Naive B cell (primary cell): Measurements from ENCODE around the gene PRMT7. TPM values are rescaled to one million over a fixed set of nuclear protein-coding genes. Genes with fewer than 3 reads are reported as not detected.

ENCODE experiments used
- ATAC-seq, 2 donors: fragments of 150-1000 bp; cut with Tn5 transposase; 2 replicates each; pipeline ENCODE4 v1.10.0; 2021; ENCODE audit warnings: low read depth in 2 of 2, mild to moderate bottlenecking in 2 of 2, moderate library complexity in 2 of 2
- DNase-seq: peaks from one replicate; pipeline ENCODE4 v3.0.0; 2022
- H3K27ac Mint-ChIP-seq, 6 donors: one replicate each; pipeline ENCODE4 v1.8.0; 2020 to 2022; ENCODE audit warnings: mild to moderate bottlenecking in 6 of 6, mixed read lengths in 6 of 6, moderate library complexity in 5 of 6, inconsistent platforms in 2 of 6
- H3K27me3 Mint-ChIP-seq, 3 donors: one replicate each; pipeline ENCODE4 v1.8.0; 2021 to 2022; ENCODE audit warnings: mixed read lengths in 3 of 3, mild to moderate bottlenecking in 1 of 3
- H3K36me3 Mint-ChIP-seq, 2 donors: one replicate each; pipeline ENCODE4 v1.8.0; 2020 to 2022; ENCODE audit warnings: mixed read lengths in 2 of 2, inconsistent platforms in 1 of 2, mild to moderate bottlenecking in 1 of 2
- H3K4me1 Mint-ChIP-seq, 3 donors: one replicate each; pipeline ENCODE4 v1.8.0; 2020 to 2022; ENCODE audit warnings: mixed read lengths in 3 of 3, inconsistent platforms in 1 of 3, mild to moderate bottlenecking in 1 of 3, moderate library complexity in 1 of 3
- H3K4me3 Mint-ChIP-seq, 8 donors: one replicate each; pipeline ENCODE4 v1.8.0; 2020 to 2022; ENCODE audit warnings: mild to moderate bottlenecking in 8 of 8, mixed read lengths in 8 of 8, moderate library complexity in 8 of 8, inconsistent platforms in 2 of 8
- H3K9me3 Mint-ChIP-seq, 7 donors: one replicate each; pipeline ENCODE4 v1.8.0; 2020 to 2022; ENCODE audit warnings: mixed read lengths in 7 of 7, mild to moderate bottlenecking in 5 of 7, inconsistent platforms in 2 of 7, moderate library complexity in 1 of 7
- polyA plus RNA-seq, 6 donors: library from polyadenylated mRNA; unstranded; fragments of 300-500 nt; fragmentation: Illumina TruSeq; gene quantifications; one replicate each; pipeline ENCODE4 v1.2.3, GENCODE V29; 2021; ENCODE audit warnings: low read depth in 6 of 6

The PRMT7 gene
- polyA plus RNA-seq, 6 donors from 2014 or later, result 14.8 to 34.8 (median 23.1) TPM

GRCh38 chr16:68374961-68375660 is 64.3 kb downstream of the PRMT7 start:
- no peaks in the 10 kb centered on the region for H3K36me3 Mint-ChIP-seq
- DNase-seq (no peak), ATAC-seq (no peak)
- H3K27me3 Mint-ChIP-seq, result peaks cover 0 to 32% (median 12%) of the 10 kb centered on the region in 3 donors
- H3K4me1 Mint-ChIP-seq, result peaks cover 7 to 9% (median 9%) of the 10 kb centered on the region in 3 donors
- H3K27ac Mint-ChIP-seq, result no peak overlapping the region
- H3K9me3 Mint-ChIP-seq, result no peaks in the 10 kb centered on the region
- H3K4me3 Mint-ChIP-seq, result no peak overlapping the region

DNA sequence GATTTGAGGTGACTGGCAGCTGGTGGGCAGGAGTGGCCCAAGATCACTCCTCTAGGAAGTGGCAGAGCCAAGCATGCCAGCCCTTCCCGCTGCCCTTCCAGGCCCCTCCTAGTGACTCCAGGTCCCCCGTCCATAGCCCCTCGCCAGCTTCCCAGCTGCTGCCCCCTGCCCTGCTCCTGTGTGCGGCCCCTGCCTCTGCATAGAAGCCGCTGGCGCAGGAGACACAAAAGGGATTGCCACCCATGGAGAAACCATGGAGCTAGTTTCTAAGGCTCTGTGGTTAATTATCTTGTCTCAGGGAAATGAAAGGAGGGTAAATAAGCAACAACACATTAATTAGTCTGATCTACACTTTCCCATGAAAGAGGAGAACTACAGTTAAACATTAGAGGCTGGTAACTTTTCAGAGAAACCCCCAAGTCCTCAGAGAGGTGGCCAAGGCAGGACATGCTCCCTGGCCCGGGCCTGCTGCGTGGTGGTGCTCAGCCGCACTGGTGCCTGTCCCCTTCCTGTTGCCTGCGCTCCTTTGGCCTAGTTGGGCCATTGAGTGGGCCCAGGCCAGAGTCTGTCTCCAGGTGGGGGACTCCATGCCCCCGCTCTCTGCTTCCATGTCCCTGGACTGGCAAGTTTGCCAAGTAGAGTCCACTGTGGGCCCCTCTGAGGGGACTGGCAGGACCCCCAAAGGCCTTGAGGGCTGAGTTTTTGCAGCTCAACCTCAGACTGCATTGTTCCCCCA is 65.2 kb downstream of the PRMT7 start:
- no peak for ATAC-seq
- peaks cover under 1 to 5% (median 3%) of the 10 kb centered on the region in 3 donors for H3K4me1 Mint-ChIP-seq
- DNase-seq, result no peak

GRCh38 chr16:68376590-68376989 is 65.8 kb downstream of the PRMT7 start:
- Mint-ChIP-seq H3K27ac (no peak overlapping the region), H3K27me3 (peaks cover 0 to 30% (median 12%) of the 10 kb centered on the region in 3 donors), H3K4me3 (no peak overlapping the region), H3K4me1 (peaks cover 7 to 11% (median 9%) of the 10 kb centered on the region in 3 donors), H3K36me3 (no peaks in the 10 kb centered on the region), H3K9me3 (no peaks in the 10 kb centered on the region)
- ATAC-seq (no peak), DNase-seq (no peak)

More for the DNA sequence above, 65.2 kb downstream of the PRMT7 start:
- H3K36me3 Mint-ChIP-seq, result no peaks in the 10 kb centered on the region
- H3K4me3 Mint-ChIP-seq, result no peak overlapping the region
- peak overlapping the region in 1 of 6 donors; percentile 63 for H3K27ac Mint-ChIP-seq
- no peaks in the 10 kb centered on the region for H3K9me3 Mint-ChIP-seq
- H3K27me3 Mint-ChIP-seq, result peaks cover 0 to 32% (median 12%) of the 10 kb centered on the region in 3 donors

- Mint-ChIP-seq H3K9me3 (no peaks in the 10 kb centered on the region), H3K27me3 (peaks cover 0 to 26% (median 12%) of the 10 kb centered on the region in 3 donors), H3K4me3 (no peak overlapping the region), H3K36me3 (no peaks in the 10 kb centered on the region), H3K4me1 (peaks cover 12 to 17% (median 13%) of the 10 kb centered on the region in 3 donors), H3K27ac (no peak overlapping the region)
- ATAC-seq (no peak), DNase-seq (no peak)
Observed at GRCh38 chr16:68377221-68377620, 66.4 kb downstream of the PRMT7 start.

GRCh38 chr16:68377667-68378393 is 67.0 kb downstream of the PRMT7 start:
- no peak for DNase-seq
- Mint-ChIP-seq H3K9me3 (no peaks in the 10 kb centered on the region), H3K27ac (no peak overlapping the region), H3K4me3 (no peak overlapping the region), H3K27me3 (peaks cover 0 to 23% (median 12%) of the 10 kb centered on the region in 3 donors), H3K36me3 (no peaks in the 10 kb centered on the region), H3K4me1 (peaks cover 16 to 22% (median 19%) of the 10 kb centered on the region in 3 donors)
- ATAC-seq, result no peak

DNA sequence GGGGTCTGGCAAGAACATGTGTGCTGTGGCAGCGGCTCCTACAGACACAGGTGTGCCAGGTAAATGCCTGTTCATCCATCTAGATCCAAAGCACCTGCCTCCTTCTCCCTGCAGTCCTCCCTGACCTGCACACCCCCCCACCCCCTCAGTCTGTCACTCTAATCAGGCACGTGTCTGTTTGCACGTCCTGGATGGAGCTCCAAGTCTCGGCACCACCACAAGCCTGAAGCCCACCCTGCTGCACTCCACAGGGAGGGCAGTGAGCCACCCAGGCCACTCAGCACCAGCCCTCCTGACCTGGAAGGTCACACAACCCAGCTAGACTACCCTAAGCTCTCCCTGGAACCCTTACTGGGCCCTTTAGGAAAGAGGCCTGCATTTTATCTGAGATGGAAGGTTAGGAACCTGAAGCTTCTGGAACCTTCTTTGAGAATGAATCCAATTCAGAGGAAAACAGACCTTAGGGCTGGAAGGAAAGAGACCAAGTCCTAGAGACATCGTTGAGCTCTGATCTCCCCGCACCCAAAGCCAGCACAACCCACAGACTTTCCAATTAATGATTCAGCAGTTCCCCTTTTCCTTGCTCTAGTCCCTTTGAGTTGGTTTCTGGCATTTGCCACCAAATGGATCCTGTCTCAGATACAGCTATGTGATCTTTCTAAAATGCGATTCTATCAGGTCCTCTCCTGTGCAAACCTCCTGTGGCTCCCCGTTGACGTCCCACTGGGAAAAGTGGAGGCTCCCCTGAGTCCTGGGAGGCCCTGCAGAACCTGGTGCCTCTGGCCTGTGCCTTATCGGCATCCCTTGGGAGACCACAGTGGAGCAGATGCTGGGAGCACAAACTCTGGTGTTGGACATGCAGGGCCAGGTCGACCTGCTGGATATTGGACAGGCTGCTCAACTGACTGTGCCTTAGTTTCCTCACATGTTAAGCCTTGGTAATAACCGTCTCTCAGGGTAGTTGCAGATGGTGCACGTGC is 67.9 kb downstream of the PRMT7 start:
- no peaks in the 10 kb centered on the region for H3K9me3 Mint-ChIP-seq
- no peak for DNase-seq
- H3K27me3 Mint-ChIP-seq, result peaks cover 0 to 14% (median 4%) of the 10 kb centered on the region in 3 donors
- H3K4me1 Mint-ChIP-seq, result peaks cover 20 to 31% (median 27%) of the 10 kb centered on the region in 3 donors
- peak overlapping the region in 1 of 6 donors; percentile 11 for H3K27ac Mint-ChIP-seq
- no peak for ATAC-seq
- no peak overlapping the region for H3K4me3 Mint-ChIP-seq
- H3K36me3 Mint-ChIP-seq, result no peaks in the 10 kb centered on the region

DNA sequence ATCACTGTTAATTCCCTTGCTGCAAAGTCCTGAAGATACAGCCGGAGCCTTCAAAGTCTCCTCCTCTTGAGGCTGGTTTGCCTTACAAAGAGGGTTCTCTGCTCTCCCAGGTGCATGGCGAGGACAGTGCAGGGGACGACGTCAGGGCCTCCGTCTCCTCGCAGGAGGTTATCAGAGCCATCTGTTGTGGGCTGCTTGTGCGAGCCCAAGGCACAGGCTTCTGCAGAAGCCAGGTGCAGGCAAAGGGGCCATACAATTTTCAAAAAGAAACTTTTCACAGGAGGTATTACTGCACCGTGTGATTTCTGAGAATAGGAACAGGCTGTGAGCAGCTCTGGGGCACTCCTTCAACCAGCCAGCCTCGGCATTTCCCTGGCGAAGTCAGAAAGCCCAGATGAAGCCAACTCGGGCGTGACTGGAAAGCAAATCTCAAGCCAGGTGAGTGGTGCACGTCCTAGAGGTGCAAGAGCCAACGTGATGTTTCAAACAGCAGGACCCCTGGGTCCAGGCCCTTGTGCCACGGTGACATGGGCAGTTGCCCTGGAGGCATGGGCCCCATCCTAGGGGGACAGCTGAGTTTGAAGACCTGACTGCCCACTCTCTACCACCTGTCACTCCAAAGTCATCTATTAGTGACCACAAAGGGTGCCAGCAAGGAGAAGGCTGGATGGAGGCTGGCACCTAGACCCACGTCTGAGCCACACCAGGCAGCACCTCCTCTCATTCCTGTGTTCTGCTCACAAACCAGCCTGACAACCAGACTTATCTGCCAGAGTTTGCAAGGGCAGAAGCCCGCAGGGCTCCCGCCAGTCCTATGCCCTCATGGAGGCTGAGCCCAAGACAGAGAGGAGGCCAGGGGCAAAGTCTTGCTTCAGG is 68.9 kb downstream of the PRMT7 start:
- Mint-ChIP-seq H3K27ac (no peak overlapping the region), H3K4me3 (no peak overlapping the region), H3K27me3 (peaks cover 0 to 6% (median 0%) of the 10 kb centered on the region in 3 donors), H3K4me1 (peaks cover 30 to 41% (median 37%) of the 10 kb centered on the region in 3 donors), H3K36me3 (no peaks in the 10 kb centered on the region), H3K9me3 (no peaks in the 10 kb centered on the region)
- ATAC-seq, result no peak
- DNase-seq, result no peak

DNA sequence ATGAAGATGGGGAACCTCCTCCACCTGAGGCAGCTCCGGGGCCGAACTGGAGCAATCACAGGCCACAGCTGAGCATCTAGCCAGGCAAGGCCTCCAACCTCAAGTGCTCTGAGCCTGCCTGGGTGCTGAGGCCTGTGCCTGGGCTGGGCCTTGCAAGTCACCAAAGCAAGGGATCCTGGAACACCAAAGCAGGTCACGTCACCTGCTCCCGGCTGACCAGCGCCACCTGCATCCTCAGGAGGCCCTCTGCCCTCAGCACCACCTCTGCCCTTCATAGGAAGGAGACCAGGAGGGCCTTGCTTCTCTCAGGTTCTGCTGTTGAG is 69.5 kb downstream of the PRMT7 start:
- Mint-ChIP-seq H3K4me3 (peak overlapping the region in 1 of 8 donors; percentile 24), H3K4me1 (peaks cover 36 to 47% (median 43%) of the 10 kb centered on the region in 3 donors), H3K36me3 (no peaks in the 10 kb centered on the region), H3K27ac (peak overlapping the region in 3 of 6 donors; percentile 70 to 91 (median 70)), H3K27me3 (no peaks in the 10 kb centered on the region), H3K9me3 (no peaks in the 10 kb centered on the region)
- DNase-seq (no peak), ATAC-seq (no peak)

DNA sequence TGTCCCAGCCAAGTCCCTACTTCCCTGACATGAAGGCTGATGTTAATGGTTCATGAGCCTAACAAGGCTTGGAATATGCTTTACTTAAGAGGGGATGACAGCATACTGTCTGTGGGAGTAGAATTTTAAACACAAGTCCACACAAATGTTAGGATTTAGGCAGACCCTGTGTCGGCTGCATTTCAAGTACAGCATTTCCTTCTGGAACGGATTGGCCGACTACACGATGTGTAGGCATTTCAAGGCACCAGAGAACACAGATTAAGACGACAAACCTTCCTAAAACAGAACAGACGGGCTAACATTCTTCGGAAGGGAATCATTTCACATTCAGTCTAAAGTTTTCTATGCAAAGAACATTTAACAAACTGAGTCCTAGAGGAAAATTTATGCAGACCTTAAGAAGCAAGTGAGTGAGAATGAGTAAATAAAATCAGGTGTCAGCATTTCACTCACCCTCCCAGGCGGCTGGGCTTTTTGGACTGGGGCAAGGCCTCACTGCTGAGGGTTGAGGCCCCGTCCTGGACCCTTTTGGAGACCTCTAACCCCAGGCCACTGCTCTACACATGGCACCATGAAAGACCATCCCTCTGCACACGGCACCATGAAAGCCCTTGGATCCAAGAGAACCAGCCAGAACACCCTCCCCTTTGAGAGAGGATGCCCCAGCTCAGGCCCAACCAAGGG is 70.0 kb downstream of the PRMT7 start:
- H3K4me1 Mint-ChIP-seq, result peaks cover 39 to 50% (median 48%) of the 10 kb centered on the region in 3 donors

DNA sequence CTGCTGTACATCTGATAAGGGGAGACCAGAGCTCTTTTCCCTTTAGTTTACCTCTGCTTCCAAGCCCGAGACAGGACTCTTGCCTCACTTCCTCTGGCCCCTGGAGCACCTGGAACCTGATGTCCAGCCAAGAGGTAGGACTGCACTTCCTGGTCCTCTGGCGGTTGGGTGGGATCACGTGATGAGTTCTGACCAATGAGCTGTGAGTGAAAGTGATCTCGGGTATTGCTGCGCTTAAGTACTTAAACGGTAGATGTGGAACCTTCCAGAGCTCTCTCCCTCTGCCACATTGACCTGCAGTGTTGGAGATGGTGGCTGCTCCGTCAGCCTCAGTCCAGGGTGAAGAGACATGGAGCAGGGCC is 70.5 kb downstream of the PRMT7 start:
- Mint-ChIP-seq H3K27me3 (no peaks in the 10 kb centered on the region), H3K4me3 (peak overlapping the region in 4 of 8 donors; percentile 24 to 80 (median 56)), H3K36me3 (no peaks in the 10 kb centered on the region), H3K9me3 (no peaks in the 10 kb centered on the region), H3K4me1 (peaks cover 39 to 50% (median 48%) of the 10 kb centered on the region in 3 donors), H3K27ac (peak overlapping the region in 2 of 6 donors; percentile 14 to 70)
- ATAC-seq (no peak), DNase-seq (no peak)

More for the DNA sequence above, 70.0 kb downstream of the PRMT7 start:
- H3K4me3 Mint-ChIP-seq, result peak overlapping the region in 1 of 8 donors; percentile 24
- no peaks in the 10 kb centered on the region for H3K27me3 Mint-ChIP-seq
- ATAC-seq, result no peak
- no peaks in the 10 kb centered on the region for H3K36me3 Mint-ChIP-seq
- peak overlapping the region in 4 of 6 donors; percentile 70 to 91 (median 77) for H3K27ac Mint-ChIP-seq
- H3K9me3 Mint-ChIP-seq, result no peaks in the 10 kb centered on the region
- DNase-seq, result no peak

- ATAC-seq, result peak; percentile 72 to 82
- Mint-ChIP-seq H3K36me3 (no peaks in the 10 kb centered on the region), H3K27ac (peak overlapping the region in 5 of 6 donors; percentile 30 to 74 (median 62)), H3K4me1 (peaks cover 39 to 50% (median 48%) of the 10 kb centered on the region in 3 donors), H3K4me3 (peak overlapping the region in 6 of 8 donors; percentile 17 to 80 (median 56)), H3K27me3 (no peaks in the 10 kb centered on the region), H3K9me3 (no peaks in the 10 kb centered on the region)
- DNase-seq, result peak; percentile 35
Observed at GRCh38 chr16:68382296-68382718, 71.5 kb downstream of the PRMT7 start.
